Stimulated activated memory B cell treated with anti-CD40 and anti-IgM and Interleukin-4, amounts not matched to agents 10 μg/mL and 1 μg/mL and 100 μg/mL, for 72 hours (primary cell): ENCODE measurements around the gene MYPOP.

ENCODE experiments used
- ATAC-seq: fragments of 150-1000 bp; cut with Tn5 transposase; 2 replicates; pipeline ENCODE4 v1.10.0; 2021
- H3K27ac Mint-ChIP-seq: one replicate; pipeline ENCODE4 v1.8.0; 2022; ENCODE audit warnings: mild to moderate bottlenecking, mixed read lengths
- H3K27me3 Mint-ChIP-seq: one replicate; pipeline ENCODE4 v1.8.0; 2022; ENCODE audit warnings: mixed read lengths
- H3K36me3 Mint-ChIP-seq: one replicate; pipeline ENCODE4 v1.8.0; 2022; ENCODE audit warnings: mixed read lengths
- H3K4me1 Mint-ChIP-seq: one replicate; pipeline ENCODE4 v1.8.0; 2022; ENCODE audit warnings: mixed read lengths
- H3K4me3 Mint-ChIP-seq: one replicate; pipeline ENCODE4 v1.8.0; 2022; ENCODE audit warnings: mild to moderate bottlenecking, moderate library complexity, mixed read lengths
- H3K9me3 Mint-ChIP-seq: one replicate; pipeline ENCODE4 v1.8.0; 2022; ENCODE audit warnings: mixed read lengths

Gene MYPOP

GRCh38 chr19:45864629-45865082, 37.8 kb downstream of the MYPOP start:
- Mint-ChIP-seq H3K4me1 (peaks cover 36% of the 10 kb centered on the region), H3K27ac (no peak overlapping the region), H3K27me3 (peaks cover 26% of the 10 kb centered on the region), H3K36me3 (peaks cover 11% of the 10 kb centered on the region), H3K4me3 (no peak overlapping the region), H3K9me3 (no peaks in the 10 kb centered on the region)
- ATAC-seq, result no peak

- ATAC-seq, result peak; percentile 14
- Mint-ChIP-seq H3K4me3 (peak within 1 kb of the TSS; percentile 90), H3K9me3 (no peaks in the 10 kb centered on the region), H3K27ac (peak within 1 kb of the TSS; percentile 93), H3K27me3 (peaks cover 26% of the 10 kb centered on the region), H3K36me3 (peaks cover 17% of the 10 kb centered on the region), H3K4me1 (peaks cover 40% of the 10 kb centered on the region)
These were observed 38.4 kb downstream of the MYPOP start, which contains the start of gene FOXA3 for GRCh38 chr19:45863840-45864628. FOXA3 (plus strand) TSS chr19:45864326; CDS start chr19:45864457, 131 bp downstream.

GRCh38 chr19:45863335-45863839, 39.0 kb downstream of the MYPOP start:
- ATAC-seq, result no peak
- H3K27ac Mint-ChIP-seq, result peak overlapping the region; percentile 93
- H3K9me3 Mint-ChIP-seq, result no peaks in the 10 kb centered on the region
- peak overlapping the region; percentile 90 for H3K4me3 Mint-ChIP-seq
- H3K27me3 Mint-ChIP-seq, result peaks cover 26% of the 10 kb centered on the region
- peaks cover 23% of the 10 kb centered on the region for H3K36me3 Mint-ChIP-seq
- peaks cover 43% of the 10 kb centered on the region for H3K4me1 Mint-ChIP-seq

GRCh38 chr19:45862564-45863334, 39.7 kb downstream of the MYPOP start, which contains the start of gene SYMPK:
SYMPK (minus strand) TSS chr19:45863147; CDS start chr19:45854495, 8,652 bp downstream.
- Mint-ChIP-seq H3K27me3 (peaks cover 26% of the 10 kb centered on the region), H3K36me3 (peaks cover 29% of the 10 kb centered on the region), H3K4me1 (peaks cover 49% of the 10 kb centered on the region), H3K9me3 (no peaks in the 10 kb centered on the region), H3K4me3 (peak within 1 kb of the TSS; percentile 90), H3K27ac (peak within 1 kb of the TSS; percentile 93)
- peak; percentile 99 for ATAC-seq

GRCh38 chr19:45862271-45862563, 40.2 kb downstream of the MYPOP start:
- peaks cover 29% of the 10 kb centered on the region for H3K36me3 Mint-ChIP-seq
- no peak for ATAC-seq

GRCh38 chr19:45860359-45861259, 41.8 kb downstream of the MYPOP start:
- Mint-ChIP-seq H3K27me3 (peaks cover 22% of the 10 kb centered on the region), H3K4me3 (peak overlapping the region; percentile 90), H3K4me1 (peaks cover 52% of the 10 kb centered on the region), H3K9me3 (no peaks in the 10 kb centered on the region), H3K36me3 (peaks cover 39% of the 10 kb centered on the region), H3K27ac (peak overlapping the region; percentile 93)
- no peak for ATAC-seq

More at GRCh38 chr19:45862271-45862563, 40.2 kb downstream of the MYPOP start:
- Mint-ChIP-seq H3K4me1 (peaks cover 49% of the 10 kb centered on the region), H3K4me3 (peak overlapping the region; percentile 90), H3K9me3 (no peaks in the 10 kb centered on the region), H3K27ac (peak overlapping the region; percentile 93), H3K27me3 (peaks cover 26% of the 10 kb centered on the region)

- H3K9me3 Mint-ChIP-seq, result no peaks in the 10 kb centered on the region
- peaks cover 71% of the 10 kb centered on the region for H3K36me3 Mint-ChIP-seq
- ATAC-seq, result no peak
These were observed 48.1 kb downstream of the MYPOP start for GRCh38 chr19:45854167-45854778.

GRCh38 chr19:45852983-45853382, 49.4 kb downstream of the MYPOP start:
- H3K9me3 Mint-ChIP-seq, result no peaks in the 10 kb centered on the region
- H3K27ac Mint-ChIP-seq, result no peak overlapping the region
- peaks cover 67% of the 10 kb centered on the region for H3K36me3 Mint-ChIP-seq
- peaks cover 25% of the 10 kb centered on the region for H3K4me1 Mint-ChIP-seq
- ATAC-seq, result no peak
- H3K27me3 Mint-ChIP-seq, result no peaks in the 10 kb centered on the region
- no peak overlapping the region for H3K4me3 Mint-ChIP-seq

More at GRCh38 chr19:45854167-45854778, 48.1 kb downstream of the MYPOP start:
- Mint-ChIP-seq H3K4me3 (no peak overlapping the region), H3K4me1 (peaks cover 35% of the 10 kb centered on the region), H3K27ac (no peak overlapping the region), H3K27me3 (no peaks in the 10 kb centered on the region)

- ATAC-seq, result no peak
- H3K27me3 Mint-ChIP-seq, result no peaks in the 10 kb centered on the region
- H3K9me3 Mint-ChIP-seq, result no peaks in the 10 kb centered on the region
- peaks cover 23% of the 10 kb centered on the region for H3K4me1 Mint-ChIP-seq
- peaks cover 73% of the 10 kb centered on the region for H3K36me3 Mint-ChIP-seq
- H3K27ac Mint-ChIP-seq, result no peak overlapping the region
- no peak overlapping the region for H3K4me3 Mint-ChIP-seq
These were observed 50.2 kb downstream of the MYPOP start for GRCh38 chr19:45852145-45852750.

- Mint-ChIP-seq H3K27me3 (no peaks in the 10 kb centered on the region), H3K36me3 (peaks cover 76% of the 10 kb centered on the region), H3K4me3 (no peak overlapping the region), H3K4me1 (peaks cover 18% of the 10 kb centered on the region), H3K9me3 (no peaks in the 10 kb centered on the region), H3K27ac (no peak overlapping the region)
- ATAC-seq, result no peak
These were observed 53.5 kb downstream of the MYPOP start for GRCh38 chr19:45848922-45849321.

- no peak for ATAC-seq
- no peaks in the 10 kb centered on the region for H3K27me3 Mint-ChIP-seq
- H3K4me1 Mint-ChIP-seq, result peaks cover 7% of the 10 kb centered on the region
- no peak overlapping the region for H3K4me3 Mint-ChIP-seq
- H3K9me3 Mint-ChIP-seq, result no peaks in the 10 kb centered on the region
- H3K36me3 Mint-ChIP-seq, result peaks cover 77% of the 10 kb centered on the region
- no peak overlapping the region for H3K27ac Mint-ChIP-seq
These were observed 54.8 kb downstream of the MYPOP start for GRCh38 chr19:45847663-45848062.

GRCh38 chr19:45842198-45842597, 60.2 kb downstream of the MYPOP start:
- no peak for ATAC-seq
- Mint-ChIP-seq H3K4me3 (no peak overlapping the region), H3K27ac (no peak overlapping the region), H3K9me3 (no peaks in the 10 kb centered on the region), H3K36me3 (peaks cover 79% of the 10 kb centered on the region), H3K4me1 (no peaks in the 10 kb centered on the region), H3K27me3 (no peaks in the 10 kb centered on the region)
